HCT116 (cell line): ENCODE results near the gene PRELP. TPM values are rescaled to one million over a fixed set of nuclear protein-coding genes. Genes with fewer than 3 reads are reported as not detected.

Experiments used
- ATAC-seq: fragments of 200-7000 bp; cut with Tn5 transposase; 2 replicates; pipeline ENCODE4 v1.9.1; 2020; ENCODE audit warnings: mild to moderate bottlenecking, moderate library complexity
- BruUV-seq: library from RNA; stranded (reverse); fragments of 400-500 nt; replicated peaks from 2 replicates; lab custom pipeline; 2021; lab: Mats Ljungman, UMichigan
- CTCF ChIA-PET: fragments of 300-600 bp; sonication (Branson Sonifier 250); formaldehyde crosslinking; loops from one replicate; lab custom pipeline; 2021; ENCODE audit warnings: antibody characterized with exemption; lab: Charles Lee
- POLR2A ChIA-PET: fragments of 300-600, 350-600 bp; sonication (Branson Sonifier 250); formaldehyde crosslinking; loops from one replicate; lab custom pipeline; 2021; ENCODE audit warnings: antibody characterized with exemption; lab: Charles Lee
- RAD21 ChIA-PET, 2 experiments: fragments of 300-600 bp; sonication (Branson Sonifier 250); formaldehyde crosslinking; loops; one replicate each; lab custom pipeline; 2023; ENCODE audit warnings: low total read pairs in 2 of 2; ENCODE audit not compliant: uncharacterized antibody in 2 of 2, unreplicated experiment in 2 of 2, low non-redundant PET in 1 of 2; lab: Charles Lee
- DNase-seq: peaks from one replicate; pipeline ENCODE4 v3.0.0-alpha.2; 2010; ENCODE audit warnings: low read depth, low spot score
- H2AFZ ChIP-seq: fragments of 200-600 bp; shearing (Covaris generic), sonication (generic); 2 replicates; pipeline ENCODE4 v1.6.1; 2017; ENCODE audit warnings: low read depth, mixed run types, mixed read lengths, antibody characterized with exemption, low read length; ENCODE audit not compliant: poor library complexity, severe bottlenecking
- H3K27ac ChIP-seq: 2 replicates; pipeline ENCODE4 v1.5.1; 2012; ENCODE audit warnings: low read depth, low read length
- H3K27me3 ChIP-seq: fragments of 200-600 bp; sonication (generic); 2 replicates; pipeline ENCODE4 v1.6.1; 2016; ENCODE audit warnings: mixed run types, low read length, mixed read lengths; ENCODE audit not compliant: insufficient read depth
- H3K36me3 ChIP-seq, 2 experiments: fragments of 200-500 bp in 1 of 2; fragments of 200-600 bp in 1 of 2; sonication (Bioruptor generic) in 1 of 2; sonication (generic) in 1 of 2; 2 replicates each; pipeline versions ENCODE4 v1.5.1 to v1.6.1; 2014 to 2016; ENCODE audit warnings: low read length in 2 of 2, inconsistent platforms in 1 of 2, mixed read lengths in 1 of 2, mixed run types in 1 of 2; ENCODE audit not compliant: insufficient read depth in 2 of 2, control insufficient read depth in 1 of 2
- H3K4me1 ChIP-seq, 2 experiments: fragments of 200-600 bp in 1 of 2; sonication (generic) in 1 of 2; 2 replicates each; pipeline versions ENCODE4 v1.5.1 to v1.6.1; 2012 to 2017; ENCODE audit warnings: low read length in 2 of 2, inconsistent platforms in 1 of 2, mild to moderate bottlenecking in 1 of 2, mixed read lengths in 1 of 2, mixed run types in 1 of 2, moderate library complexity in 1 of 2; ENCODE audit not compliant: insufficient read depth in 2 of 2, control insufficient read depth in 1 of 2
- H3K4me2 ChIP-seq: fragments of 200-600 bp; sonication (generic); 2 replicates; pipeline ENCODE4 v1.6.1; 2017; ENCODE audit warnings: mixed run types, low read length, mixed read lengths
- H3K4me3 ChIP-seq, 2 experiments: fragments of 200-600 bp in 1 of 2; sonication (generic) in 1 of 2; replicated peaks in 1 of 2; 2 replicates each; pipeline ENCODE4 v1.5.1; 2011 to 2016; ENCODE audit warnings: low read length in 2 of 2, control low read depth in 1 of 2, low read depth in 1 of 2, mild to moderate bottlenecking in 1 of 2, mixed read lengths in 1 of 2, mixed run types in 1 of 2
- H3K79me2 ChIP-seq: fragments of 200-600 bp; sonication (generic); 2 replicates; pipeline ENCODE4 v1.6.1; 2017; ENCODE audit warnings: mild to moderate bottlenecking, mixed run types, low read length, moderate library complexity, mixed read lengths; ENCODE audit not compliant: insufficient read depth
- H3K9ac ChIP-seq: fragments of 200-600 bp; sonication (generic); 2 replicates; pipeline ENCODE4 v1.6.1; 2016; ENCODE audit warnings: low read length, mixed read lengths
- H3K9me2 ChIP-seq: fragments of 200-600 bp; sonication (generic), shearing (Covaris generic); 2 replicates; pipeline ENCODE4 v1.6.1; 2017; ENCODE audit warnings: mixed run types, mild to moderate bottlenecking, moderate library complexity; ENCODE audit not compliant: insufficient read depth
- H3K9me3 ChIP-seq, 2 experiments: fragments of 200-500 bp in 1 of 2; fragments of 200-600 bp in 1 of 2; sonication (Bioruptor generic) in 1 of 2; sonication (generic) in 1 of 2; 2 replicates each; pipeline ENCODE4 v1.6.1; 2014 to 2017; ENCODE audit warnings: low read length in 2 of 2, mixed read lengths in 2 of 2, inconsistent platforms in 1 of 2, low read depth in 1 of 2, mild to moderate bottlenecking in 1 of 2, mixed run types in 1 of 2, moderate library complexity in 1 of 2; ENCODE audit not compliant: control insufficient read depth in 1 of 2, insufficient read depth in 1 of 2
- H4K20me1 ChIP-seq: fragments of 200-600 bp; sonication (generic), shearing (Covaris generic); 2 replicates; pipeline ENCODE4 v1.6.1; 2017; ENCODE audit warnings: mixed run types, mild to moderate bottlenecking, moderate library complexity; ENCODE audit not compliant: insufficient read depth
- CBX3 ChIP-seq: IDR thresholded peaks from 2 replicates; pipeline ENCODE4 v1.6.1; 2012; ENCODE audit warnings: low read depth
- CEBPB ChIP-seq: IDR thresholded peaks from 2 replicates; pipeline ENCODE4 v1.6.1; 2012; ENCODE audit warnings: low read depth
- EZH2 ChIP-seq: fragments of 200-600 bp; sonication (generic); IDR thresholded peaks from 2 replicates; pipeline ENCODE4 v1.6.1; 2017; ENCODE audit warnings: antibody characterized with exemption, mixed run types
- EZH2phosphoT487 ChIP-seq: fragments of 200-600 bp; IDR thresholded peaks from 2 replicates; pipeline ENCODE4 v1.6.1; 2018; ENCODE audit warnings: antibody characterized with exemption, borderline replicate concordance
- FOSL1 ChIP-seq: IDR thresholded peaks from 2 replicates; pipeline ENCODE4 v1.6.1; 2012; ENCODE audit warnings: low read depth
- POLR2A ChIP-seq: IDR thresholded peaks from 2 replicates; pipeline ENCODE4 v1.7.0; 2011; ENCODE audit warnings: borderline replicate concordance; ENCODE audit not compliant: insufficient read depth, insufficient read length; ENCODE audit errors: extremely low read depth
- POLR2AphosphoS5 ChIP-seq: IDR thresholded peaks from 2 replicates; pipeline ENCODE4 v1.6.1; 2011; ENCODE audit warnings: mild to moderate bottlenecking, low read depth, low read length, moderate library complexity
- RAD21 ChIP-seq: IDR thresholded peaks from 2 replicates; pipeline ENCODE4 v1.6.1; 2012; ENCODE audit warnings: low read depth, mild to moderate bottlenecking
- SIN3A ChIP-seq: IDR thresholded peaks from 2 replicates; pipeline ENCODE4 v1.6.1; 2012; ENCODE audit warnings: low read depth
- SRF ChIP-seq: IDR thresholded peaks from 2 replicates; pipeline ENCODE4 v1.6.1; 2012; ENCODE audit warnings: low read depth
- TCF7L2 ChIP-seq: IDR thresholded peaks from 2 replicates; pipeline ENCODE4 v1.7.0; 2011; ENCODE audit warnings: borderline replicate concordance, inconsistent platforms; ENCODE audit not compliant: insufficient read depth, insufficient read length; ENCODE audit errors: extremely low read depth
- YY1 ChIP-seq: IDR thresholded peaks from 2 replicates; pipeline ENCODE4 v1.6.1; 2011; ENCODE audit warnings: low read length, low read depth, moderate library complexity, mild to moderate bottlenecking; ENCODE audit not compliant: insufficient replicate concordance; ENCODE audit errors: extremely low read depth
- ZFX ChIP-seq: fragments of 450-650 bp; IDR thresholded peaks from 2 replicates; pipeline ENCODE4 v1.6.1; 2017
- intact Hi-C: fragments of 100-400 bp; cut with micrococcal nuclease; formaldehyde crosslinking; loops from 2 replicates; pipeline ENCODE4 v1.10.0; 2022
- total RNA-seq: library from RNA; stranded (reverse); gene quantifications from one replicate; pipeline ENCODE4 v1.2.1, GENCODE V29; 2021; ENCODE audit not compliant: unreplicated experiment
- TF ChIP-seq, protein P1 (sequence below): IDR thresholded peaks from 2 replicates; pipeline ENCODE4 v1.6.1; 2012
- TF ChIP-seq, protein P2 (sequence below): IDR thresholded peaks from 2 replicates; pipeline ENCODE4 v1.6.1; 2011; ENCODE audit warnings: mild to moderate bottlenecking, low read length, moderate library complexity; ENCODE audit not compliant: insufficient replicate concordance; ENCODE audit errors: extremely low read depth
- TF ChIP-seq, protein P3 (sequence below), 3 experiments: fragments of 200-600 bp in 1 of 3; sonication (generic) in 1 of 3; IDR thresholded peaks in 2 of 3; conservative IDR thresholded peaks in 1 of 3; 2 replicates each; pipeline ENCODE4 v1.5.1; 2012 to 2017; ENCODE audit warnings: low read depth in 2 of 3, low read length in 2 of 3, antibody characterized with exemption in 1 of 3, borderline replicate concordance in 1 of 3, control low read depth in 1 of 3, mild to moderate bottlenecking in 1 of 3, mixed read lengths in 1 of 3, mixed run types in 1 of 3, moderate library complexity in 1 of 3; ENCODE audit not compliant: insufficient read depth in 1 of 3
- TF ChIP-seq, protein P4 (sequence below): IDR thresholded peaks from 2 replicates; pipeline ENCODE4 v1.6.1; 2012

The PRELP gene
- total RNA-seq, 1 experiment from 2014 or later: 0.10 TPM

DNA sequence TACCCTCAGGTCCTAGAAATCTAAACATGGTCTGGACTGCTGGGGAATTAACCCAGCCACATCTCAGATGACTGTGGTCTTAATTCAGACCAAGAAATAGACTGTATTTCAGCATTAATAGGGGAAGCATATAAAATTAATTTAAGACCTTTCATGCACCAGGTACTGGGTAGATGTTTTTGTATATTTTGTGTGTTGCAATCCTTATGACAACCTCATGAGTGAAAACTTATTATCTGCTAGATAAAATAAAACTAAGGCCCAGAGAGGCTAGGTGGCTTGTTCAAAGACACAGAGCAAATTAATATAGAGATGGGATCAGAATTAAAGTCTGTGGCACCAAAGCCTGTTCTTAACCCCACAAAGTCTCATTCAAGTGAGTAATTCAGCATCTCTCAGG, 58.4 kb downstream of the PRELP start:
- TF ChIP-seq EZH2phosphoT487: no peak
- TF ChIP-seq EZH2: no peak
- TF ChIP-seq, protein P1, sequence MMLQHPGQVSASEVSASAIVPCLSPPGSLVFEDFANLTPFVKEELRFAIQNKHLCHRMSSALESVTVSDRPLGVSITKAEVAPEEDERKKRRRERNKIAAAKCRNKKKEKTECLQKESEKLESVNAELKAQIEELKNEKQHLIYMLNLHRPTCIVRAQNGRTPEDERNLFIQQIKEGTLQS: no peak
- TF ChIP-seq, protein P2, sequence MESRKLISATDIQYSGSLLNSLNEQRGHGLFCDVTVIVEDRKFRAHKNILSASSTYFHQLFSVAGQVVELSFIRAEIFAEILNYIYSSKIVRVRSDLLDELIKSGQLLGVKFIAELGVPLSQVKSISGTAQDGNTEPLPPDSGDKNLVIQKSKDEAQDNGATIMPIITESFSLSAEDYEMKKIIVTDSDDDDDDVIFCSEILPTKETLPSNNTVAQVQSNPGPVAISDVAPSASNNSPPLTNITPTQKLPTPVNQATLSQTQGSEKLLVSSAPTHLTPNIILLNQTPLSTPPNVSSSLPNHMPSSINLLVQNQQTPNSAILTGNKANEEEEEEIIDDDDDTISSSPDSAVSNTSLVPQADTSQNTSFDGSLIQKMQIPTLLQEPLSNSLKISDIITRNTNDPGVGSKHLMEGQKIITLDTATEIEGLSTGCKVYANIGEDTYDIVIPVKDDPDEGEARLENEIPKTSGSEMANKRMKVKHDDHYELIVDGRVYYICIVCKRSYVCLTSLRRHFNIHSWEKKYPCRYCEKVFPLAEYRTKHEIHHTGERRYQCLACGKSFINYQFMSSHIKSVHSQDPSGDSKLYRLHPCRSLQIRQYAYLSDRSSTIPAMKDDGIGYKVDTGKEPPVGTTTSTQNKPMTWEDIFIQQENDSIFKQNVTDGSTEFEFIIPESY: no peak
- no TSS peak for BruUV-seq
- H3K9ac ChIP-seq: no peak overlapping the region
- no peaks in the 10 kb centered on the region for H3K79me2 ChIP-seq
- ChIA-PET CTCF (no interaction called here), POLR2A (no interaction called here), RAD21 (no interaction called here)
- no peaks in the 10 kb centered on the region for H3K36me3 ChIP-seq
- H3K4me2 ChIP-seq: no peak overlapping the region
- H3K27me3 ChIP-seq: no peaks in the 10 kb centered on the region
- ATAC-seq: no peak
- no peaks in the 10 kb centered on the region for H3K9me3 ChIP-seq
- peaks cover 0 to 7% of the 10 kb centered on the region in 2 experiments; a peak in 1 of 4 replicates for H3K4me1 ChIP-seq
- no peak overlapping the region for H3K4me3 ChIP-seq
- H3K9me2 ChIP-seq: no peaks in the 10 kb centered on the region
- H4K20me1 ChIP-seq: no peaks in the 10 kb centered on the region
- no peak overlapping the region for H2AFZ ChIP-seq
- intact Hi-C loops: no loop called here
- no peak overlapping the region for H3K27ac ChIP-seq
- DNase-seq: no peak

DNA sequence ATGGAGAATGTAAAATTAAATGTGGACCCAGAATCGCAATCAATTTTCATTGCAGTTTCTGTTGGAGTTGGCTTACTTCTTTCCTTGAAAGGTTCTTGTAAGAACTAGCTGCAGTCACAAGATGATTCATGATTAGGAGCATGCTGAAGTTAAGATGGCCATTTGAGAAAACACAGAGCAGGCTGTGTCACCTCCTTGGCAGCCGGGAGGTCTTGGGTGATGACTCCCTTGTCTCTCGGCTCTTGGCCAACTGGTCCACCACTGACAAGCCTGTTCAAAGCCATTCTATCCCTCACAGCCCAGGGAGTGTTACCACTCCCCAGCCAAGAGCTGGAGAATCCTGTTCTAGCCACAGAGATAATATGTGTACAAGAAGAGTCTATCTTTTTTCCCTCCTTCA, 58.9 kb downstream of the PRELP start:
- no TSS peak for BruUV-seq
- H3K9me2 ChIP-seq: no peaks in the 10 kb centered on the region
- no peaks in the 10 kb centered on the region for H3K9me3 ChIP-seq
- intact Hi-C loops: no loop called here
- H3K27ac ChIP-seq: no peak overlapping the region
- ChIA-PET POLR2A (no interaction called here), RAD21 (no interaction called here), CTCF (no interaction called here)
- H3K27me3 ChIP-seq: no peaks in the 10 kb centered on the region
- DNase-seq: no peak
- no peak overlapping the region for H3K4me3 ChIP-seq
- H4K20me1 ChIP-seq: no peaks in the 10 kb centered on the region
- no peaks in the 10 kb centered on the region for H3K79me2 ChIP-seq
- H3K9ac ChIP-seq: no peak overlapping the region
- peaks cover 0 to 7% of the 10 kb centered on the region in 2 experiments; a peak in 1 of 4 replicates for H3K4me1 ChIP-seq
- no peak overlapping the region for H3K4me2 ChIP-seq
- no peak overlapping the region for H2AFZ ChIP-seq
- H3K36me3 ChIP-seq: no peaks in the 10 kb centered on the region
- ATAC-seq: no peak; the same call in 1 of the 2 replicates
- TF ChIP-seq SIN3A (no peak), ZFX (no peak), RAD21 (no peak), TCF7L2 (no peak), CEBPB (no peak), POLR2AphosphoS5 (no peak), CBX3 (no peak), POLR2A (no peak), SRF (no peak), EZH2phosphoT487 (no peak), YY1 (no peak), FOSL1 (no peak)
- TF ChIP-seq, protein P1: no peak
- TF ChIP-seq, protein P3, sequence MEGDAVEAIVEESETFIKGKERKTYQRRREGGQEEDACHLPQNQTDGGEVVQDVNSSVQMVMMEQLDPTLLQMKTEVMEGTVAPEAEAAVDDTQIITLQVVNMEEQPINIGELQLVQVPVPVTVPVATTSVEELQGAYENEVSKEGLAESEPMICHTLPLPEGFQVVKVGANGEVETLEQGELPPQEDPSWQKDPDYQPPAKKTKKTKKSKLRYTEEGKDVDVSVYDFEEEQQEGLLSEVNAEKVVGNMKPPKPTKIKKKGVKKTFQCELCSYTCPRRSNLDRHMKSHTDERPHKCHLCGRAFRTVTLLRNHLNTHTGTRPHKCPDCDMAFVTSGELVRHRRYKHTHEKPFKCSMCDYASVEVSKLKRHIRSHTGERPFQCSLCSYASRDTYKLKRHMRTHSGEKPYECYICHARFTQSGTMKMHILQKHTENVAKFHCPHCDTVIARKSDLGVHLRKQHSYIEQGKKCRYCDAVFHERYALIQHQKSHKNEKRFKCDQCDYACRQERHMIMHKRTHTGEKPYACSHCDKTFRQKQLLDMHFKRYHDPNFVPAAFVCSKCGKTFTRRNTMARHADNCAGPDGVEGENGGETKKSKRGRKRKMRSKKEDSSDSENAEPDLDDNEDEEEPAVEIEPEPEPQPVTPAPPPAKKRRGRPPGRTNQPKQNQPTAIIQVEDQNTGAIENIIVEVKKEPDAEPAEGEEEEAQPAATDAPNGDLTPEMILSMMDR (IDR thresholded peaks at IDR 0.05 in 2 of 3, conservative IDR thresholded peaks at IDR 0.05 in 1 of 3; ENCODE audit: borderline replicate concordance in 1 of 3, insufficient read depth in 1 of 3, low read depth in 2 of 3, low read length in 2 of 3): no peak
- TF ChIP-seq, protein P4, sequence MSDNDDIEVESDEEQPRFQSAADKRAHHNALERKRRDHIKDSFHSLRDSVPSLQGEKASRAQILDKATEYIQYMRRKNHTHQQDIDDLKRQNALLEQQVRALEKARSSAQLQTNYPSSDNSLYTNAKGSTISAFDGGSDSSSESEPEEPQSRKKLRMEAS: no peak
